ENCODE results near the gene CYLD.

CYLD gene

DNA sequence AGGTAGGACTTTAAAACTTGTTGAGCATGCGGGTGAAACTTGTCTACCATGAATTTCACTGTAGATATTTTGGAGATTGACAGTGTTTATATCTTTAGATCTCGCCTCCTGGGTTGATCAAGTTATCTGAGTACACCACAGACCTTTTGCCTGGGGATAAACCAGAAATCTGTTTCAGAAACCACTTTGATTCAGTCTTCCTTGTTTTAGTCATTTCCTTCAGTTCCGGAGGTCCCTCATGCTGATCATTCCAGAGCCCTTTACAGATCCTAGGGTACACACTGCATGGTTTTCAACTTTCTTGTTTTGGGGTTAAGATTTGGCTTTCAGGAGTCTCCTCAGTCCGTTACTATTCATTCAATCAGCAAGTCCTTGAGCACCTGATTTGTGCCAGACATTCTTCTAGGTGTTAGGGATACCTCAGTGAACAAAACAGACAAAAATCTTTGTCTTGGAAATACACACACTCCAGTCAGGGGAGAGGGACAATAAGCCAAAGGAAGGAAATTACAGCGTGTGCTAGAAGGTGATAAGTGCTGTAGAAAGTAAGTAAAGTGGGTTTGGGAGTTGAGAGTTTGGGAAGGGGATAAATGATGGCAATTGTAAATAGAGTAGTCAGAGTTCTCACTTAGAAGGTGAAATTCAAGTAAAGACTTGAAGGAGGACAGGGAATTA lies 36.3 kb upstream of the CYLD start:
- TF ChIP-seq CTCF (IDR thresholded peaks at IDR 0.05; ENCODE audit: low read depth, low read length, missing control alignments): no peak
- DNase-seq (ENCODE audit: extremely low read depth, low read depth): no peak
- H3K4me3 ChIP-seq (replicated peaks; ENCODE audit: low read depth, low read length): no peak overlapping the region

DNA sequence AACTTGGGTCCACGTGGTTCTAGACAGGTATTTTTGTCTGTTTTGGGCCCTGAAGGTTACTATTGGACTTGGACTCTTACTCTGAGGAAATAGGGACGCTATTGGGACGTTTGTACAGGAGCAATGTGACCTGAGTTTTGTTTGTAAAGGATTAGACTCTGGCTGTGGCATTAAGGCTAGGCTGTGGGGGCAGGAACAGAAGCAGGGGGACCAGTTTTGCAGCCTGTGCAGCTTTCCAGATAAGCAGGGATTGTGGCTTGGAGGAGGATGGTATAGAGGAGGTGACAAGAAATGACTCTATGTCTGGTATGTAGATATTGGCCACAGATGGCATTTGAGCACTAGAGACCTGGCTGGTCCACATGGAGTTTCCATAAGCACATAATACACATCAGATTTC lies 35.6 kb upstream of the CYLD start:
- no peak for DNase-seq (ENCODE audit: extremely low read depth, low read depth)
- no peak for TF ChIP-seq CTCF (IDR thresholded peaks at IDR 0.05; ENCODE audit: low read depth, low read length, missing control alignments)

GRCh38 chr16:50708373-50709060 lies 33.4 kb upstream of the CYLD start:
- no peak for TF ChIP-seq CTCF (IDR thresholded peaks at IDR 0.05; ENCODE audit: low read depth, low read length, missing control alignments)
- DNase-seq (ENCODE audit: extremely low read depth, low read depth): no peak
- no peak overlapping the region for H3K4me3 ChIP-seq (replicated peaks; ENCODE audit: low read depth, low read length)

More for the DNA sequence above, 35.6 kb upstream of the CYLD start:
- H3K4me3 ChIP-seq (replicated peaks; ENCODE audit: low read depth, low read length): no peak overlapping the region

DNA sequence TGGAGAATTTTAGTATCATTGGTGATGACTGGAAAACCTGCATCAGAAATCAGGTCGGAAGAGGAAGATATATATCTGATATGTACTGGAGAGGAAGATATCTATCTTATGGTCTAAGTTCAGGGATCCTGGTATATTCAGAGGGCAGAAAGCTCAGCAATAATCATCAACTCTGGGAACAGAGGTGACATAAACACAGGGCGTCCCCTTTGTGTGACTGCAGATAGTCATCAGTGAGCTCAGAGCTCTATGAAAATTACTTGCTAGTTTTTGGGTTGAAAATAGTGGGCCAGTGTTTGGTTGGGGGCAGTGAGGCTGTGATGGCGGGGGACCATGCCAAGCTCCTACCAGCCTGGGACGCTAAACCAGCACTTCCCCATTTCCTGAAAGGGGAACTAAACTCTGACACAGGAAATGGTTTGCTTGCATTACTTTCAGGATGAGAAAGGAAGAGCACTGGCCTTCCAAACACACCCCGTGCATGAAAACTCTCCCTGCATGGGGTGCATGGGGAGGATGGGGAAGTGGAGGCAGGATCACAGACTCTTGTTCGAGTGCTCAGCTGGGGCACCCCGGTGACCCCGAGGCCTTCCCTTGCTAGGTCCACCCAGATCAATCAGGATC lies 32.7 kb upstream of the CYLD start:
- no peak for DNase-seq (ENCODE audit: extremely low read depth, low read depth)
- no peak overlapping the region for H3K4me3 ChIP-seq (replicated peaks; ENCODE audit: low read depth, low read length)
- TF ChIP-seq CTCF (IDR thresholded peaks at IDR 0.05; ENCODE audit: low read depth, low read length, missing control alignments): no peak

GRCh38 chr16:50709980-50710379 lies 31.9 kb upstream of the CYLD start:
- no peak for TF ChIP-seq CTCF (IDR thresholded peaks at IDR 0.05; ENCODE audit: low read depth, low read length, missing control alignments)
- DNase-seq (ENCODE audit: extremely low read depth, low read depth): no peak
- no peak overlapping the region for H3K4me3 ChIP-seq (replicated peaks; ENCODE audit: low read depth, low read length)

GRCh38 chr16:50711040-50711439 lies 30.8 kb upstream of the CYLD start:
- no peak overlapping the region for H3K4me3 ChIP-seq (replicated peaks; ENCODE audit: low read depth, low read length)
- DNase-seq (ENCODE audit: extremely low read depth, low read depth): no peak
- TF ChIP-seq CTCF (IDR thresholded peaks at IDR 0.05; ENCODE audit: low read depth, low read length, missing control alignments): no peak

All from HFF-Myc (cell line).